HCT116 (cell line): ENCODE measurements around the gene LRRTM4. TPM values are rescaled to one million over a fixed set of nuclear protein-coding genes. Genes with fewer than 3 reads are reported as not detected.

Experiments used
- ATAC-seq: fragments of 200-7000 bp; cut with Tn5 transposase; 2 replicates; pipeline ENCODE4 v1.9.1; 2020; ENCODE audit warnings: mild to moderate bottlenecking, moderate library complexity
- BruUV-seq: library from RNA; stranded (reverse); fragments of 400-500 nt; replicated peaks from 2 replicates; lab custom pipeline; 2021; lab: Mats Ljungman, UMichigan
- CTCF ChIA-PET: fragments of 300-600 bp; sonication (Branson Sonifier 250); formaldehyde crosslinking; loops from one replicate; lab custom pipeline; 2021; ENCODE audit warnings: antibody characterized with exemption; lab: Charles Lee
- POLR2A ChIA-PET: fragments of 300-600, 350-600 bp; sonication (Branson Sonifier 250); formaldehyde crosslinking; loops from one replicate; lab custom pipeline; 2021; ENCODE audit warnings: antibody characterized with exemption; lab: Charles Lee
- RAD21 ChIA-PET, 2 experiments: fragments of 300-600 bp; sonication (Branson Sonifier 250); formaldehyde crosslinking; loops; one replicate each; lab custom pipeline; 2023; ENCODE audit warnings: low total read pairs in 2 of 2; ENCODE audit not compliant: uncharacterized antibody in 2 of 2, unreplicated experiment in 2 of 2, low non-redundant PET in 1 of 2; lab: Charles Lee
- DNase-seq: peaks from one replicate; pipeline ENCODE4 v3.0.0-alpha.2; 2010; ENCODE audit warnings: low read depth, low spot score
- H2AFZ ChIP-seq: fragments of 200-600 bp; shearing (Covaris generic), sonication (generic); 2 replicates; pipeline ENCODE4 v1.6.1; 2017; ENCODE audit warnings: low read depth, mixed run types, mixed read lengths, antibody characterized with exemption, low read length; ENCODE audit not compliant: poor library complexity, severe bottlenecking
- H3K27ac ChIP-seq: 2 replicates; pipeline ENCODE4 v1.5.1; 2012; ENCODE audit warnings: low read depth, low read length
- H3K27me3 ChIP-seq: fragments of 200-600 bp; sonication (generic); 2 replicates; pipeline ENCODE4 v1.6.1; 2016; ENCODE audit warnings: mixed run types, low read length, mixed read lengths; ENCODE audit not compliant: insufficient read depth
- H3K36me3 ChIP-seq, 2 experiments: fragments of 200-500 bp in 1 of 2; fragments of 200-600 bp in 1 of 2; sonication (Bioruptor generic) in 1 of 2; sonication (generic) in 1 of 2; 2 replicates each; pipeline versions ENCODE4 v1.5.1 to v1.6.1; 2014 to 2016; ENCODE audit warnings: low read length in 2 of 2, inconsistent platforms in 1 of 2, mixed read lengths in 1 of 2, mixed run types in 1 of 2; ENCODE audit not compliant: insufficient read depth in 2 of 2, control insufficient read depth in 1 of 2
- H3K4me1 ChIP-seq, 2 experiments: fragments of 200-600 bp in 1 of 2; sonication (generic) in 1 of 2; 2 replicates each; pipeline versions ENCODE4 v1.5.1 to v1.6.1; 2012 to 2017; ENCODE audit warnings: low read length in 2 of 2, inconsistent platforms in 1 of 2, mild to moderate bottlenecking in 1 of 2, mixed read lengths in 1 of 2, mixed run types in 1 of 2, moderate library complexity in 1 of 2; ENCODE audit not compliant: insufficient read depth in 2 of 2, control insufficient read depth in 1 of 2
- H3K4me2 ChIP-seq: fragments of 200-600 bp; sonication (generic); 2 replicates; pipeline ENCODE4 v1.6.1; 2017; ENCODE audit warnings: mixed run types, low read length, mixed read lengths
- H3K4me3 ChIP-seq, 2 experiments: fragments of 200-600 bp in 1 of 2; sonication (generic) in 1 of 2; replicated peaks in 1 of 2; 2 replicates each; pipeline ENCODE4 v1.5.1; 2011 to 2016; ENCODE audit warnings: low read length in 2 of 2, control low read depth in 1 of 2, low read depth in 1 of 2, mild to moderate bottlenecking in 1 of 2, mixed read lengths in 1 of 2, mixed run types in 1 of 2
- H3K79me2 ChIP-seq: fragments of 200-600 bp; sonication (generic); 2 replicates; pipeline ENCODE4 v1.6.1; 2017; ENCODE audit warnings: mild to moderate bottlenecking, mixed run types, low read length, moderate library complexity, mixed read lengths; ENCODE audit not compliant: insufficient read depth
- H3K9ac ChIP-seq: fragments of 200-600 bp; sonication (generic); 2 replicates; pipeline ENCODE4 v1.6.1; 2016; ENCODE audit warnings: low read length, mixed read lengths
- H3K9me2 ChIP-seq: fragments of 200-600 bp; sonication (generic), shearing (Covaris generic); 2 replicates; pipeline ENCODE4 v1.6.1; 2017; ENCODE audit warnings: mixed run types, mild to moderate bottlenecking, moderate library complexity; ENCODE audit not compliant: insufficient read depth
- H3K9me3 ChIP-seq, 2 experiments: fragments of 200-500 bp in 1 of 2; fragments of 200-600 bp in 1 of 2; sonication (Bioruptor generic) in 1 of 2; sonication (generic) in 1 of 2; 2 replicates each; pipeline ENCODE4 v1.6.1; 2014 to 2017; ENCODE audit warnings: low read length in 2 of 2, mixed read lengths in 2 of 2, inconsistent platforms in 1 of 2, low read depth in 1 of 2, mild to moderate bottlenecking in 1 of 2, mixed run types in 1 of 2, moderate library complexity in 1 of 2; ENCODE audit not compliant: control insufficient read depth in 1 of 2, insufficient read depth in 1 of 2
- H4K20me1 ChIP-seq: fragments of 200-600 bp; sonication (generic), shearing (Covaris generic); 2 replicates; pipeline ENCODE4 v1.6.1; 2017; ENCODE audit warnings: mixed run types, mild to moderate bottlenecking, moderate library complexity; ENCODE audit not compliant: insufficient read depth
- ATF3 ChIP-seq: IDR thresholded peaks from 2 replicates; pipeline ENCODE4 v1.6.1; 2012
- CEBPB ChIP-seq: IDR thresholded peaks from 2 replicates; pipeline ENCODE4 v1.6.1; 2012; ENCODE audit warnings: low read depth
- ELF1 ChIP-seq: IDR thresholded peaks from 2 replicates; pipeline ENCODE4 v1.6.1; 2012; ENCODE audit warnings: low read depth, borderline replicate concordance
- SIN3A ChIP-seq: IDR thresholded peaks from 2 replicates; pipeline ENCODE4 v1.6.1; 2012; ENCODE audit warnings: low read depth
- TCF7L2 ChIP-seq: IDR thresholded peaks from 2 replicates; pipeline ENCODE4 v1.7.0; 2011; ENCODE audit warnings: borderline replicate concordance, inconsistent platforms; ENCODE audit not compliant: insufficient read depth, insufficient read length; ENCODE audit errors: extremely low read depth
- YY1 ChIP-seq: IDR thresholded peaks from 2 replicates; pipeline ENCODE4 v1.6.1; 2011; ENCODE audit warnings: low read length, low read depth, moderate library complexity, mild to moderate bottlenecking; ENCODE audit not compliant: insufficient replicate concordance; ENCODE audit errors: extremely low read depth
- intact Hi-C: fragments of 100-400 bp; cut with micrococcal nuclease; formaldehyde crosslinking; loops from 2 replicates; pipeline ENCODE4 v1.10.0; 2022
- total RNA-seq: library from RNA; stranded (reverse); gene quantifications from one replicate; pipeline ENCODE4 v1.2.1, GENCODE V29; 2021; ENCODE audit not compliant: unreplicated experiment

LRRTM4 gene
- total RNA-seq, 1 experiment from 2014 or later, result 0.25 TPM

- no peak overlapping the region for H3K4me2 ChIP-seq
- H3K79me2 ChIP-seq, result no peaks in the 10 kb centered on the region
- no peak for DNase-seq
- H3K27me3 ChIP-seq, result no peaks in the 10 kb centered on the region
- H3K9me2 ChIP-seq, result no peaks in the 10 kb centered on the region
- no peak overlapping the region for H2AFZ ChIP-seq
- no peak overlapping the region for H3K27ac ChIP-seq
- TF ChIP-seq ATF3 (no peak), CEBPB (no peak), YY1 (no peak)
- ATAC-seq, result no peak
- RAD21 ChIA-PET, result no interaction called here
- H4K20me1 ChIP-seq, result no peaks in the 10 kb centered on the region
- no peak overlapping the region for H3K4me3 ChIP-seq
- CTCF ChIA-PET, result no interaction called here
- no peak overlapping the region for H3K9ac ChIP-seq
- H3K9me3 ChIP-seq, result peaks cover 0 to 8% of the 10 kb centered on the region in 2 experiments; a peak in 2 of 4 replicates
- H3K36me3 ChIP-seq, result no peaks in the 10 kb centered on the region
- no peaks in the 10 kb centered on the region for H3K4me1 ChIP-seq
- no TSS peak for BruUV-seq
- intact Hi-C loops, result no loop called here
- POLR2A ChIA-PET, result no interaction called here
Measured at GRCh38 chr2:76745605-76746004, 776.6 kb downstream of the LRRTM4 start.

GRCh38 chr2:76737607-76738006, 784.6 kb downstream of the LRRTM4 start:
- no peak for ATAC-seq
- Histone ChIP-seq H3K79me2 (no peaks in the 10 kb centered on the region), H3K36me3 (no peaks in the 10 kb centered on the region; a peak in 1 of 4 replicates), H4K20me1 (no peaks in the 10 kb centered on the region), H3K9me2 (no peaks in the 10 kb centered on the region), H3K9me3 (peaks cover 4 to 14% of the 10 kb centered on the region in 2 experiments; a peak in 2 of 4 replicates), H3K27ac (no peak overlapping the region), H3K9ac (no peak overlapping the region), H2AFZ (no peak overlapping the region), H3K4me3 (no peak overlapping the region), H3K4me1 (no peaks in the 10 kb centered on the region), H3K4me2 (no peak overlapping the region), H3K27me3 (no peaks in the 10 kb centered on the region)
- intact Hi-C loops, result no loop called here
- BruUV-seq, result no TSS peak
- no peak for DNase-seq
- ChIA-PET CTCF (no interaction called here), RAD21 (no interaction called here), POLR2A (no interaction called here)
- TF ChIP-seq YY1 (no peak), TCF7L2 (no peak), SIN3A (no peak), ELF1 (no peak)
